SKM-1 (cell line): Measurements from ENCODE around the gene METTL15.
"Not testable (repeated sequence)": the region's sequence is repeated elsewhere in the genome, so short reads cannot be mapped to it uniquely, and the experiment has no call there.

ENCODE experiments used
- DNase-seq: peaks from one replicate; lab custom pipeline; 2025; ENCODE audit not compliant: unreplicated experiment; lab: John Stamatoyannopoulos, UW

METTL15 gene

GRCh38 chr11:28110108-28110820 lies 2.1 kb downstream of the METTL15 start:
- peak; percentile 54 for DNase-seq

GRCh38 chr11:28110821-28111200 lies 2.6 kb downstream of the METTL15 start:
- no peak for DNase-seq

GRCh38 chr11:28114116-28114515 lies 5.9 kb downstream of the METTL15 start:
- no peak for DNase-seq

- no peak for DNase-seq
Measured at GRCh38 chr11:28114731-28115130, 6.5 kb downstream of the METTL15 start.

GRCh38 chr11:28117712-28118111 lies 9.5 kb downstream of the METTL15 start:
- DNase-seq = no peak

GRCh38 chr11:28123151-28123581 lies 15.0 kb downstream of the METTL15 start:
- no peak for DNase-seq

GRCh38 chr11:28132548-28132947 lies 24.4 kb downstream of the METTL15 start:
- DNase-seq = no peak

- DNase-seq = no peak
Measured at GRCh38 chr11:28133146-28133545, 25.0 kb downstream of the METTL15 start.

GRCh38 chr11:28136157-28136556 lies 28.0 kb downstream of the METTL15 start:
- DNase-seq = not testable (repeated sequence)

GRCh38 chr11:28137366-28137765 lies 29.2 kb downstream of the METTL15 start:
- DNase-seq = no peak

- no peak for DNase-seq
Measured at GRCh38 chr11:28137832-28138231, 29.6 kb downstream of the METTL15 start.

GRCh38 chr11:28139841-28140415 lies 31.7 kb downstream of the METTL15 start:
- no peak for DNase-seq

GRCh38 chr11:28140689-28141455 lies 32.7 kb downstream of the METTL15 start:
- no peak for DNase-seq

- DNase-seq = no peak
Measured at GRCh38 chr11:28142724-28143123, 34.5 kb downstream of the METTL15 start.

- no peak for DNase-seq
Measured at GRCh38 chr11:28144808-28145207, 36.6 kb downstream of the METTL15 start.

- DNase-seq = no peak
Measured at GRCh38 chr11:28146123-28146751, 38.0 kb downstream of the METTL15 start.

- DNase-seq = no peak
Measured at GRCh38 chr11:28152743-28153142, 44.6 kb downstream of the METTL15 start.

GRCh38 chr11:28153586-28153985 lies 45.4 kb downstream of the METTL15 start:
- no peak for DNase-seq

- DNase-seq = no peak
Measured at GRCh38 chr11:28168718-28169117, 60.5 kb downstream of the METTL15 start.

GRCh38 chr11:28169816-28170215 lies 61.6 kb downstream of the METTL15 start:
- no peak for DNase-seq

- DNase-seq = no peak
Measured at GRCh38 chr11:28170759-28171158, 62.6 kb downstream of the METTL15 start.

GRCh38 chr11:28176351-28176750 lies 68.2 kb downstream of the METTL15 start:
- no peak for DNase-seq
